OCI-LY3 (cell line): ENCODE data around the gene POLR3H.

Experiments
- CTCF ChIP-seq: fragments of 200-600, 300-600 bp; sonication (generic); IDR thresholded peaks from 2 replicates; pipeline ENCODE4 v1.5.1; 2014; ENCODE audit warnings: antibody characterized with exemption, low read length, low read depth
- EZH2phosphoT487 ChIP-seq: fragments of 200-600 bp; shearing (Covaris generic); IDR thresholded peaks from 2 replicates; pipeline ENCODE4 v1.6.1; 2018; ENCODE audit warnings: antibody characterized with exemption, mixed run types, low read depth

- no peak for TF ChIP-seq CTCF
- no peak for TF ChIP-seq EZH2phosphoT487
Observed at GRCh38 chr22:41541484-41541883, 2.8 kb downstream of the POLR3H start.
